G401.6 (cell line): ENCODE results near the gene TMBIM1.
A peak's percentile ranks its signal among the peaks of the same experiment; 100 is the strongest.
"Not testable (repeated sequence)": the region's sequence is repeated elsewhere in the genome, so short reads cannot be mapped to it uniquely, and the experiment has no call there.

Source experiments
- FAIRE-seq: peaks from 2 replicates; lab custom pipeline; 2012; peaks lifted over from hg19 to GRCh38; lab: Jason Lieb, UNC

Gene TMBIM1

DNA sequence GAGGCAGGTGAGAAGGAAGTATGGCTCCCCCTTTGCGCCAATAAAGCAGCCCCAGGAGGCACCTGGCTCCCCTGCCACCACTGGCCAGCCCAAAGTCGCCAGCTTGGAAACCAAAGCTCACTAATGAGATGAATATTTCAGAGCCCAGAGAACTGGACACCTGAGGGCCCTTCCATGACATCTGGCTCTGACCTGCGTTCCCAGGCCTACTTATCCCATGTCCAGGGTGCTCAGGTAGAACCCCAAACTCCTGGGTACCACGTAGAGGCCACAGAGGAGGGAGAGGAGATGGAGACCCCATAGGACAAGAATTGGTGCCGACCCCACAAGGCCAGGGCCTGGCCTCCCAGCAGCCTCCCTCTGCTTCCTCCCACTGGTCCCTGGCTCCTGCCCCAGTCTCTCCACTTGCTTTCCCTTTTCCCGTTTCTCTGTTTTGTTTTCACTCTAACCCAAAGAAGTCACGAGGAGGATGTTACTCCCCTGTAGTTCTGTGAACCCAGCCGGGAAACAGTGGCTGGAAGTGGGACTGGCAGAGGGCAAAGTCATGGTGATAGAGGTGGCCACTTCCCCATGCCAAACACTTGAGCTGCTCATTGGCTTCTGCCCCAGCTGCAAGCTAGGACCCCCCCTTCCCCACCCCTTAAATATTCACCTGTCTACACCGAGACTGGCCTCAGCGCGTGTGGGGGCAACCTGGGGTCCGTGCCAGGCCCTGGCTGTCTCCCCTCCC is 820 bp downstream of the TMBIM1 start:
- FAIRE-seq, result no peak

DNA sequence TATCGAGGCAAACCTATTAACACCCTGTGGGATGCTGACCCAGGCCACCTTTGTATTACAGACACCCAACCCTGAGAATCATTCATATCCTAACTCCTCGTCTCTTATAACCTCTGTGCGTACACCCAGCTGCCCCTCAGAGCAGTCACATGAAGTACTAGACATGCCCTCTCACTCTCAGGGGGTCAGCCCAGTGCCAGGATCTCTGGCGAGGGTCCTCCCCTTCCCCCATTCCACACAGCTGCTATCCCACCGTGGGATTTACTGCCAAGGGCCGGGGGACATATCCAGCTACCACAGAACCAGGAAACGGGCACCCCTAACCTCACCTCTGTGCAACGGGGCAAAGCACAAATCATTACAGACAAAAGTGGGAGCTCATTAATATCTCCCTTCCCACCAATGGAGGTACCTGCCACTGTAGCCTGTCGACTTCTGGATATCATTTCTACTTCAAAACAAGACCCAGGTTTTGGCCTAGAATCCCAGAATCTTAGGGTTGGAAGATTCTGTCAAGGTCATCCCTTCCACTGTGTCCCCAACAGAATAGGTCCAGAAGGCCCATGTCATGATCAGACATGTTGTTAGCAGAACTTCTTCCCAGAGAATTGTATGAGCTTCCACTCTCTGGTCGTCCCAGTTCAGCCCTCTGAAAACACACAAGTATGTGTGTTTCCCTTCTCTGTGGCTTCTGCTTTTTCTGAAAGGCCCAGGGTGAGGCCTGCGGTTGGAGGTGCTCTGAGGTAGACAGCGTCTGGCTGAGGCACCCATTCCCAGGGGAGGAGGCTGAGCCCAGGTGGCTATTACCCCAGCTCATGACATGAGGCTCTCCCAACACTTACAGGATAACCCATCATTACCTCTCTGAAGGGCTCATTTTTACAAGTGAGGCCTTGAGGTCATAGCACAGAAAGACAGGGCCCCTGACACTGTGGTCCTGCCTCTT is 1.7 kb downstream of the TMBIM1 start:
- no peak for FAIRE-seq

DNA sequence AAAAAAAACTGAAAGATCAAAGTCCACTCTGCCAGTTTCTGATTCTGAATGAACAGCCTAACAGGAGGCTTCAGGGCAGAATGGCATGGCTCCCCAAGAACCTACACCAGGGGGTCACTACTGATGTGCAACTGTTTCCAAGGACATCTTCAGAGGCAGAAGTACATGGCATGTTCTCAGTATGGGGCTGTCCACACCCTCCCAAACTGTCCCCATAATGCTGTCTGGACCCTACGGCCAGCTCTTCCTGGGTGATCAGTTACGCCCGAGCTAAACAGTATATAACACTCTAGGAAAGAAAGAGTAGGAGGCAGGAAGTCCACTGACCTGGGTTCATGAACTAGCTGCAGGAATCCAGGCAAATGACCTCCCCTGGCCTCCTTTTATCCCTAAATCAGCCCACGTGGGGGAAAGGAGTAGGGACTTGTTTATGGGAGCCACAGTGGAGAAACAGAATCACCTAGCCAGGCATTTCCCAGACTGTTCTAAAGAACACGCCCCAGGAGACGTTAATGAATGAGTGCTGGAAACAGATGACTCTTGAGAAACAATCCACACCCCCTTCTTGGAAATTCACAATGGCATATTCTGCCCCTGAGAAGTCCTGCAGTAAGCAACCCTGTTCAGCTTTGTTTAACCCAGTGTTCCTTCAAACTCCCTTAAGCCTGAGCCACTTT is 2.5 kb downstream of the TMBIM1 start:
- FAIRE-seq, result no peak

DNA sequence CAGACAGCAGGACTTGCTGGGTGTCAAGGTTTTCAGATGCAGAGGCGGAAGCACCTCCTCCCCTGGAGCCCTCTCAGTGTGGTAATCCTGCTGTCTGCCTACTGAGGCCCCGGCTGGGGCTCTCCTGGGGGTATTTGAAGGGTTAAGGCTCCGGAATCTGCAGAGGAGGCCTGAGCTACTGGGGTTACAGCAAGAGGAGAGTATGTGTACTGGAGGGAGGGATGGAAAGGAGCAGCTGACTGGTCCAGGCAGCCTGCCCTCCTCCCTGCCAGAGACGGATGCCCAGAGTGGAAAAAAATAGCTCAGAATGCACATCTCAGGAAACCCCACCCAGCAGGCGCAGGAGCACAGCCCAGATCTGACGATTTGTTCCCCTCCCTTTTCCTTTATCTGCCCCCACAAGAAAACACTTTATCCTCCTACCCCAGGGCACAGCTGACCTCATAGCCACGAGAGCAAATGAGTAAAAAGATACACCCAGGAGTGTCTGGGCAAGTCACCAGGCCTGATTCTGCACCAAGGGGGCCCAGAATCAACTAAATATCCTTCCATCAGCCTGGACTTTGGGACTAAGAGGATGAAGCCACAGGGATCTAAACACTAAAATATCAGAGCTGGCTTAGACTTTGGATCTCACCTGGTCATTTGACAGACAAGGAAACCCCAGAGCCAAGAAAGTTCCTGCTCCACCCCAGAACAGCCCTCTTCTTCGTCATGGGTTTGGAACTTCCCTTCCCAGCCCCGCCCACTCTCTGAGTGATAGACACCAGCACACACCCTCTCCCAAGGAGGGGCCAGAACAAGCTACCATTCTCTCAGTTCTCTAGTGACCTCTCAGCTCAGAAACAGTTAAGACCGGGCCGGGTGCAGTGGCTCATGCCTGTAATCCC is 5.5 kb downstream of the TMBIM1 start:
- peak; percentile 89 for FAIRE-seq

GRCh38 chr2:218285604-218286003 is 6.7 kb downstream of the TMBIM1 start:
- no peak for FAIRE-seq

GRCh38 chr2:218284106-218284811 is 8.0 kb downstream of the TMBIM1 start:
- FAIRE-seq, result no peak

GRCh38 chr2:218282173-218282991 is 9.9 kb downstream of the TMBIM1 start:
- no peak for FAIRE-seq

- no peak for FAIRE-seq
These were observed 10.9 kb downstream of the TMBIM1 start for GRCh38 chr2:218281449-218281848.

DNA sequence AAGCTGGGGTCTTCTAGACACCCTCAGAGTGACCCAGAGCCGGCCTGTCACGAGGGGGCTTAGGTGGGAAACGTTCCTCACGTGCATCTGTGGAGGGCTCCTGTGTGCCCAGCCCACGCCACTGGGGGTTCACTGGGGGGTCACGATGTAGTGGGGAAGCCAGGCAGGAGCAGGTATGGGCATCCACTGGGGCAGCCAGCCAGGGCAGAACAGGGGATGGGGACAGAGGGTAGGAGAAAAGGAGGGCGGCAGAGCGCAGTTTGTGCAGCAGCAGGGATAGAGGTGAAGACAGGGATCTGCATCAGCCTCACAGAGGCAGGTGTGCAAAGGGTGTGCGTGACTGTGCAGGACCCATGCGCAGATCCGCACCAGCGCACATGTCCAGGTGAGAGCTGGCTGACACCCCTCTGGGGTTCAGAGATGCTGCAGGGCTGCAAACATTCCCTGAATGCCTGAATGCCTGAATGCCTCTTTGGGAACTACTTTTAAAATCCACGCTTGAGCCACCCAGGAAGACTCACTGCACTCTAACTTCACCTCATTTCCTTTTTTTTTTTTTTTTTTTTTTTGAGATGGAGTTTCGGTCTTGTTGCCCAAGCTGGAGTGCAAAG is 11.9 kb downstream of the TMBIM1 start:
- no peak for FAIRE-seq

GRCh38 chr2:218278531-218279360 is 13.6 kb downstream of the TMBIM1 start:
- FAIRE-seq, result no peak

DNA sequence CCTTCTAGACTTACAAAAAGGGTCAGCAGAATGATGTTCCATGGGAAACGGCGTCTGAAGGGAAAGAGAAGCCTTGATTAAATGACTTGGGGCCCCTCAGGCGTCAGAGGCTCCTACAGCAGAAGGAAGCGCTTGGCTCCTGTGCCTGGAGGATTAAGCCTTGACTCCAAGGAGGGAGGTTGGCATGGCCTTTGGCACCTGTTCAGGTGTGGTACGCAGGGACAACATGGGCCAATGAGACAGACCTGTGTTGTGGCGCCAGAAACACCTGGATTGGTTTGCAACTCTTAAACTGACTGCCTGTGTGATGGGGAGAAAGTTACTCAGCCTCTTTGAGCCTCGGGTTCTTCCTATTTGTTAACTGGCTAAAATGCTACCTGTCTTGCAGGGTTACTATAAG is 14.4 kb downstream of the TMBIM1 start:
- FAIRE-seq, result no peak

GRCh38 chr2:218276986-218277755 is 15.1 kb downstream of the TMBIM1 start:
- FAIRE-seq, result no peak

DNA sequence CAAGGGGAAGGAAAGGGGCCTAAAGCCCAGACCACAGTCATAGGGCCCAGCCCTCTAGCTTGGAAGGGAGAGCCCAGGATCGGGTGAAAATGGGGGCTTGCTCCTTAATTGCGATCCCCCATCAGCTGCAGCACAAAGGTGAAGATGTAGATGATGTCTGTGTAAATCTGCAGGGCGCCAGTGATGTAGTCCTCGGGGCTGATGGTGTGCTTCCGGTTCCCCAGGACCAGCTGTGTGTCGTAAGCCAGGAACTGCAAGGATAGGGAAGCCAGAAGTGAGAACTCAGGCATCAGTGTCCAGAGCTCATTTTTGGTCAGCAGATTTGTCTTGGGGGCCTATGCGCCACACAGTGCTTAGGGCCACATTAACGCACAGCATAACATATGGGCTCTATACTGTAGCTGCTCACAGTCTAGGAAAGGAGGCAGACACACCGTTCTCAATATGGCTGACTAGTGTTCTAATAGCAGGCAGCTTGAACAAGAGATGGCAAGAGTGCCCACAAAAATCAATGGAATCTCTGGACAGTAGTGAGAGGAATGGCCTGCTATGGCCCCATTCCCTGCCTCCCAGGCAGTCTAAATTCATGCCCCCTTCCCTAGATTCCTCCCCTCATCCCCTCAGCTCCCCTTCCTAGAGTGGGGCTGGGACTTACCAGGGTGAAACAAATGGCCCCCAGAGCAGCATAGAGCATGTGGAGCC is 16.8 kb downstream of the TMBIM1 start:
- FAIRE-seq, result no peak

GRCh38 chr2:218274586-218274985 is 17.7 kb downstream of the TMBIM1 start:
- no peak for FAIRE-seq

GRCh38 chr2:218273908-218274249 is 18.4 kb downstream of the TMBIM1 start:
- FAIRE-seq, result no peak

DNA sequence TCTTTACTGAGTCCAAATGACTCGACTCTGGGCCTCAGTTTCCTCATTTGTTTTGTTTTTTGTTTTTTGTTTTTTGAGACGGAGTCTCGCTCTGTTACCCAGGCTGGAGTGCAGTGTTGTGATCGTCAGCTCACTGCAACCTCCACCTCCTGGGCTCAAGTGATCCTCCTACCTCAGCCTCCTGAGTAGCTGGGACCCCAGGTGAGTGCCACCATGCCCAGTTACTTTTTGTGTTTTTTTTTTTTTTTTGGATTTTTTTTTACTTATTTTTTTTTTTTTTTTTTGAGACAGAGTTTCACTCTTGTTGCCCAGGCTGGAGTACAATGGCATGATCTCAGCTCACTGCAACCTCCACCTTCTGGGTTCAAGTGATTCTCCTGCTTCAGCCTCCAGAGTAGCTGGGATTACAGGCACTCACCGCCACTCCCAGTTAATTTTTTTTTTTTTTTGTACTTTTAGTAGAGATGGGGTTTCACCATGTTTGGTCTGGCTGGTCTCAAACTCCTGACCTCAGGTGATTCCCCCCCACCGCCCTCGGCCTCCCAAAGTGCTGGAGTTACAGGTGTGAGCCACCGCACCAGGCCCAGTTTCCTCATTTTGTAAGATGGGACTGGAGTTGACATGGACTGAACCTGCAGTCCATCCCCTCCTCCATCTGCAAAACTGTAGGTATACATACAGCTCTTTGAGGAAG is 18.9 kb downstream of the TMBIM1 start:
- not testable (repeated sequence) for FAIRE-seq
